Mucosa of stomach (tissue), 1 donor: ENCODE data around the gene ACACA.

ENCODE experiments used
- H3K27me3 ChIP-seq: one replicate; pipeline ENCODE4 v1.7.0; 2013; ENCODE audit warnings: mild to moderate bottlenecking, low read length; ENCODE audit not compliant: control insufficient read depth, insufficient read depth
- H3K36me3 ChIP-seq: one replicate; pipeline ENCODE4 v1.7.0; 2013; ENCODE audit warnings: low read length; ENCODE audit not compliant: control insufficient read depth, insufficient read depth
- H3K4me1 ChIP-seq: one replicate; pipeline ENCODE4 v1.7.0; 2013; ENCODE audit warnings: mild to moderate bottlenecking, low read length; ENCODE audit not compliant: control insufficient read depth, insufficient read depth
- H3K4me3 ChIP-seq: one replicate; pipeline ENCODE4 v1.7.0; 2013; ENCODE audit warnings: low read length
- H3K9ac ChIP-seq: one replicate; pipeline ENCODE4 v1.7.0; 2013; ENCODE audit warnings: mild to moderate bottlenecking, low read length, moderate library complexity
- H3K9me3 ChIP-seq: one replicate; pipeline ENCODE4 v1.7.0; 2013; ENCODE audit warnings: mild to moderate bottlenecking, low read length, moderate library complexity; ENCODE audit not compliant: control insufficient read depth
- donor health status: Pancreatic carcinoma.

The ACACA gene

GRCh38 chr17:37206299-37206698, 200.3 kb downstream of the ACACA start:
- Histone ChIP-seq H3K4me3 (no peak overlapping the region), H3K9me3 (no peaks in the 10 kb centered on the region), H3K27me3 (no peaks in the 10 kb centered on the region), H3K4me1 (no peaks in the 10 kb centered on the region), H3K9ac (no peak overlapping the region), H3K36me3 (no peaks in the 10 kb centered on the region)

GRCh38 chr17:37200497-37200896, 206.1 kb downstream of the ACACA start:
- H3K4me1 ChIP-seq: no peaks in the 10 kb centered on the region
- H3K36me3 ChIP-seq: no peaks in the 10 kb centered on the region
- H3K4me3 ChIP-seq: no peak overlapping the region
- no peaks in the 10 kb centered on the region for H3K9me3 ChIP-seq
- no peak overlapping the region for H3K9ac ChIP-seq
- H3K27me3 ChIP-seq: no peaks in the 10 kb centered on the region

- H3K4me3 ChIP-seq: no peak overlapping the region
- H3K4me1 ChIP-seq: no peaks in the 10 kb centered on the region
- H3K36me3 ChIP-seq: no peaks in the 10 kb centered on the region
- H3K9ac ChIP-seq: no peak overlapping the region
- H3K27me3 ChIP-seq: no peaks in the 10 kb centered on the region
- H3K9me3 ChIP-seq: no peaks in the 10 kb centered on the region
Measured at GRCh38 chr17:37197336-37197735, 209.3 kb downstream of the ACACA start.

GRCh38 chr17:37194208-37194607, 212.4 kb downstream of the ACACA start:
- Histone ChIP-seq H3K9ac (no peak overlapping the region), H3K9me3 (no peaks in the 10 kb centered on the region), H3K36me3 (no peaks in the 10 kb centered on the region), H3K27me3 (no peaks in the 10 kb centered on the region), H3K4me3 (no peak overlapping the region), H3K4me1 (no peaks in the 10 kb centered on the region)

- H3K27me3 ChIP-seq: no peaks in the 10 kb centered on the region
- no peaks in the 10 kb centered on the region for H3K36me3 ChIP-seq
- H3K9ac ChIP-seq: no peak overlapping the region
- no peak overlapping the region for H3K4me3 ChIP-seq
- H3K9me3 ChIP-seq: no peaks in the 10 kb centered on the region
- H3K4me1 ChIP-seq: no peaks in the 10 kb centered on the region
Measured at GRCh38 chr17:37191219-37191618, 215.4 kb downstream of the ACACA start.

GRCh38 chr17:37190493-37190892, 216.1 kb downstream of the ACACA start:
- Histone ChIP-seq H3K4me3 (no peak overlapping the region), H3K4me1 (no peaks in the 10 kb centered on the region), H3K27me3 (no peaks in the 10 kb centered on the region), H3K9ac (no peak overlapping the region), H3K36me3 (no peaks in the 10 kb centered on the region), H3K9me3 (no peaks in the 10 kb centered on the region)

GRCh38 chr17:37188157-37188556, 218.5 kb downstream of the ACACA start:
- H3K27me3 ChIP-seq: no peaks in the 10 kb centered on the region
- no peaks in the 10 kb centered on the region for H3K9me3 ChIP-seq
- no peaks in the 10 kb centered on the region for H3K36me3 ChIP-seq
- no peaks in the 10 kb centered on the region for H3K4me1 ChIP-seq
- H3K9ac ChIP-seq: no peak overlapping the region
- H3K4me3 ChIP-seq: no peak overlapping the region

GRCh38 chr17:37187262-37187661, 219.4 kb downstream of the ACACA start:
- no peaks in the 10 kb centered on the region for H3K4me1 ChIP-seq
- no peaks in the 10 kb centered on the region for H3K9me3 ChIP-seq
- H3K4me3 ChIP-seq: no peak overlapping the region
- H3K36me3 ChIP-seq: no peaks in the 10 kb centered on the region
- no peak overlapping the region for H3K9ac ChIP-seq
- no peaks in the 10 kb centered on the region for H3K27me3 ChIP-seq

GRCh38 chr17:37182786-37183465, 223.7 kb downstream of the ACACA start:
- H3K36me3 ChIP-seq: peaks cover 4% of the 10 kb centered on the region
- H3K9ac ChIP-seq: no peak overlapping the region
- no peaks in the 10 kb centered on the region for H3K27me3 ChIP-seq
- H3K9me3 ChIP-seq: no peaks in the 10 kb centered on the region
- no peaks in the 10 kb centered on the region for H3K4me1 ChIP-seq
- H3K4me3 ChIP-seq: no peak overlapping the region

GRCh38 chr17:37180376-37180775, 226.3 kb downstream of the ACACA start:
- Histone ChIP-seq H3K4me3 (no peak overlapping the region), H3K27me3 (no peaks in the 10 kb centered on the region), H3K36me3 (peaks cover 4% of the 10 kb centered on the region), H3K4me1 (no peaks in the 10 kb centered on the region), H3K9me3 (no peaks in the 10 kb centered on the region), H3K9ac (no peak overlapping the region)

- H3K4me1 ChIP-seq: no peaks in the 10 kb centered on the region
- no peaks in the 10 kb centered on the region for H3K27me3 ChIP-seq
- no peak overlapping the region for H3K4me3 ChIP-seq
- peaks cover 4% of the 10 kb centered on the region for H3K36me3 ChIP-seq
- H3K9ac ChIP-seq: no peak overlapping the region
- H3K9me3 ChIP-seq: no peaks in the 10 kb centered on the region
Measured at GRCh38 chr17:37179893-37180292, 226.7 kb downstream of the ACACA start.

GRCh38 chr17:37177254-37177870, 229.3 kb downstream of the ACACA start:
- no peaks in the 10 kb centered on the region for H3K4me1 ChIP-seq
- no peaks in the 10 kb centered on the region for H3K9me3 ChIP-seq
- H3K9ac ChIP-seq: no peak overlapping the region
- H3K4me3 ChIP-seq: no peak overlapping the region
- H3K27me3 ChIP-seq: no peaks in the 10 kb centered on the region
- peaks cover 4% of the 10 kb centered on the region for H3K36me3 ChIP-seq
